Measurements from ENCODE around the gene PUM2. TPM values are rescaled to one million over a fixed set of nuclear protein-coding genes. Genes with fewer than 3 reads are reported as not detected.

PUM2 gene
- total RNA-seq, 1 experiment from 2014 or later, result 105 TPM

DNA sequence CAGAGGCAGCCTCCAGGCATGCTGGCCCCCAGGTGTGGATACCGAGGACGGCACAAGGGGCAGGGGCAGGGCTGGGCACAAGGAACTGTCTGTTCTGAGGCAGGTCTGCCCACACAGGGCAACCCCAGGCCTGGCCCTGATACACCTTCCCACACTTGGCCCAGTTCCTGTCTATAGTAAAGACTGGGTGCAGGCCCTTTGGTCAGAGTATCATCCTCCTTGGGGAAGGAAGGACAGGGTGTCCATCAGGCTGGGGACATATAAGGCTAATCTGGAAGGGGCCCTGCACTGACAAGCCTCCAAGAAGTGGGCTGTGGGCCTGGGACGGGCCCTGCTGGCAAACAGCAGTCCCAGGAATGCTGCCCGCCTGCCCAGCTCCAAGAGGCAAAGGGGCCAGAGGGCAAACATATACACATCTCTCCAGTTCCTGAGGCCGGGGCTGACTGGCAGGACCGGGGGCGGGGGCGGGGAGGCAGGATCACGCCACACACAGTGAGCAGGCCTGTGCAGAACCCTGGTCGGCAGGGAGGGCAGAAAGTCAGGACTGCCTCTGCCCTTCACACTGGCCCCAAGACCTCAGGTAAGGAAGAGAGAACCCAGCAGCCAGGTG lies 144.6 kb downstream of the PUM2 start (continued):
- TF ChIP-seq, protein P1, sequence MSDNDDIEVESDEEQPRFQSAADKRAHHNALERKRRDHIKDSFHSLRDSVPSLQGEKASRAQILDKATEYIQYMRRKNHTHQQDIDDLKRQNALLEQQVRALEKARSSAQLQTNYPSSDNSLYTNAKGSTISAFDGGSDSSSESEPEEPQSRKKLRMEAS (IDR thresholded peaks at IDR 0.05), result no peak
- TF ChIP-seq SRF (IDR thresholded peaks at IDR 0.05; ENCODE audit: low read depth) (no peak), CBX3 (IDR thresholded peaks at IDR 0.05; ENCODE audit: low read depth) (no peak), EGR1 (IDR thresholded peaks at IDR 0.05; ENCODE audit: low read depth) (no peak), RAD21 (IDR thresholded peaks at IDR 0.05; ENCODE audit: low read depth) (no peak), YY1 (IDR thresholded peaks at IDR 0.05; ENCODE audit: extremely low read depth, insufficient replicate concordance, low read depth, low read length) (no peak), TCF7L2 (IDR thresholded peaks at IDR 0.05; ENCODE audit: borderline replicate concordance, extremely low read depth, insufficient read depth, insufficient read length) (no peak), EZH2phosphoT487 (IDR thresholded peaks at IDR 0.05; ENCODE audit: borderline replicate concordance) (no peak)
- TF ChIP-seq, protein P2, sequence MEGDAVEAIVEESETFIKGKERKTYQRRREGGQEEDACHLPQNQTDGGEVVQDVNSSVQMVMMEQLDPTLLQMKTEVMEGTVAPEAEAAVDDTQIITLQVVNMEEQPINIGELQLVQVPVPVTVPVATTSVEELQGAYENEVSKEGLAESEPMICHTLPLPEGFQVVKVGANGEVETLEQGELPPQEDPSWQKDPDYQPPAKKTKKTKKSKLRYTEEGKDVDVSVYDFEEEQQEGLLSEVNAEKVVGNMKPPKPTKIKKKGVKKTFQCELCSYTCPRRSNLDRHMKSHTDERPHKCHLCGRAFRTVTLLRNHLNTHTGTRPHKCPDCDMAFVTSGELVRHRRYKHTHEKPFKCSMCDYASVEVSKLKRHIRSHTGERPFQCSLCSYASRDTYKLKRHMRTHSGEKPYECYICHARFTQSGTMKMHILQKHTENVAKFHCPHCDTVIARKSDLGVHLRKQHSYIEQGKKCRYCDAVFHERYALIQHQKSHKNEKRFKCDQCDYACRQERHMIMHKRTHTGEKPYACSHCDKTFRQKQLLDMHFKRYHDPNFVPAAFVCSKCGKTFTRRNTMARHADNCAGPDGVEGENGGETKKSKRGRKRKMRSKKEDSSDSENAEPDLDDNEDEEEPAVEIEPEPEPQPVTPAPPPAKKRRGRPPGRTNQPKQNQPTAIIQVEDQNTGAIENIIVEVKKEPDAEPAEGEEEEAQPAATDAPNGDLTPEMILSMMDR (IDR thresholded peaks at IDR 0.05 in 2 of 3, conservative IDR thresholded peaks at IDR 0.05 in 1 of 3; ENCODE audit: borderline replicate concordance in 1 of 3, insufficient read depth in 1 of 3, low read depth in 2 of 3, low read length in 2 of 3), result no peak

DNA sequence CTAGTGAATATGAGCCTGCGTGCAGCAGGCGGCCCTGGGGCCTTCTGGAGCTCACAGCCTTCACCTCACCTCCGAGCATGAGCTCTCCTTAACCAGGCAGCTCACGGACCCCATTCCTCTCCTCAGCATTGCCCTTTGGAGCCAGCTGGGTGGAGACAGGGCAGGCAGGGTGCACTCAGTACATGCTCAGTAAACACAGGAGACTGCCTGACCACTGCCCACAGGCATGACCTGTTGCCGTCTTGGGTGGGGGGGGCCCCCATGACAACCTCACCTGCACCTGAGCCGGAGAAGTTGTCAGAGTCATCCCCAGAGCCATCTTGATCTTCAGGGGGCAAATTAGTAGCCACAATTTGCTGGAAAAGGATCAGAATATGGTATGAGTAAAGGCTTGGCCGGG lies 145.6 kb downstream of the PUM2 start:
- H2AFZ ChIP-seq (ENCODE audit: low read depth, low read length, poor library complexity, severe bottlenecking), result no peak overlapping the region
- no TSS peak for BruUV-seq (replicated peaks)
- H3K4me3 ChIP-seq (replicated peaks in 1 of 2; ENCODE audit: low read depth in 1 of 2, low read length in 2 of 2), result no peak overlapping the region
- H3K27ac ChIP-seq (ENCODE audit: low read depth, low read length), result no peak overlapping the region
- H3K27me3 ChIP-seq (ENCODE audit: insufficient read depth, low read length), result no peaks in the 10 kb centered on the region
- no peaks in the 10 kb centered on the region for H3K9me2 ChIP-seq (ENCODE audit: insufficient read depth)
- no peak for TF ChIP-seq CBX3 (IDR thresholded peaks at IDR 0.05; ENCODE audit: low read depth)
- TF ChIP-seq, protein P3, sequence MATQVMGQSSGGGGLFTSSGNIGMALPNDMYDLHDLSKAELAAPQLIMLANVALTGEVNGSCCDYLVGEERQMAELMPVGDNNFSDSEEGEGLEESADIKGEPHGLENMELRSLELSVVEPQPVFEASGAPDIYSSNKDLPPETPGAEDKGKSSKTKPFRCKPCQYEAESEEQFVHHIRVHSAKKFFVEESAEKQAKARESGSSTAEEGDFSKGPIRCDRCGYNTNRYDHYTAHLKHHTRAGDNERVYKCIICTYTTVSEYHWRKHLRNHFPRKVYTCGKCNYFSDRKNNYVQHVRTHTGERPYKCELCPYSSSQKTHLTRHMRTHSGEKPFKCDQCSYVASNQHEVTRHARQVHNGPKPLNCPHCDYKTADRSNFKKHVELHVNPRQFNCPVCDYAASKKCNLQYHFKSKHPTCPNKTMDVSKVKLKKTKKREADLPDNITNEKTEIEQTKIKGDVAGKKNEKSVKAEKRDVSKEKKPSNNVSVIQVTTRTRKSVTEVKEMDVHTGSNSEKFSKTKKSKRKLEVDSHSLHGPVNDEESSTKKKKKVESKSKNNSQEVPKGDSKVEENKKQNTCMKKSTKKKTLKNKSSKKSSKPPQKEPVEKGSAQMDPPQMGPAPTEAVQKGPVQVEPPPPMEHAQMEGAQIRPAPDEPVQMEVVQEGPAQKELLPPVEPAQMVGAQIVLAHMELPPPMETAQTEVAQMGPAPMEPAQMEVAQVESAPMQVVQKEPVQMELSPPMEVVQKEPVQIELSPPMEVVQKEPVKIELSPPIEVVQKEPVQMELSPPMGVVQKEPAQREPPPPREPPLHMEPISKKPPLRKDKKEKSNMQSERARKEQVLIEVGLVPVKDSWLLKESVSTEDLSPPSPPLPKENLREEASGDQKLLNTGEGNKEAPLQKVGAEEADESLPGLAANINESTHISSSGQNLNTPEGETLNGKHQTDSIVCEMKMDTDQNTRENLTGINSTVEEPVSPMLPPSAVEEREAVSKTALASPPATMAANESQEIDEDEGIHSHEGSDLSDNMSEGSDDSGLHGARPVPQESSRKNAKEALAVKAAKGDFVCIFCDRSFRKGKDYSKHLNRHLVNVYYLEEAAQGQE (IDR thresholded peaks at IDR 0.05; ENCODE audit: low read depth), result no peak
- TF ChIP-seq EZH2 (IDR thresholded peaks at IDR 0.05), result no peak
- TF ChIP-seq EZH2phosphoT487 (IDR thresholded peaks at IDR 0.05; ENCODE audit: borderline replicate concordance), result no peak
- no peak for TF ChIP-seq EGR1 (IDR thresholded peaks at IDR 0.05; ENCODE audit: low read depth)
- TF ChIP-seq, protein P2 (IDR thresholded peaks at IDR 0.05 in 2 of 3, conservative IDR thresholded peaks at IDR 0.05 in 1 of 3; ENCODE audit: borderline replicate concordance in 1 of 3, insufficient read depth in 1 of 3, low read depth in 2 of 3, low read length in 2 of 3), result no peak
- no peak for TF ChIP-seq SIN3A (IDR thresholded peaks at IDR 0.05; ENCODE audit: low read depth)
- TF ChIP-seq SRF (IDR thresholded peaks at IDR 0.05; ENCODE audit: low read depth), result no peak
- TF ChIP-seq SP1 (IDR thresholded peaks at IDR 0.05; ENCODE audit: low read depth), result no peak
- TF ChIP-seq ZNF274 (IDR thresholded peaks at IDR 0.05; ENCODE audit: low read depth, low read length), result no peak
- no peak for TF ChIP-seq TCF7L2 (IDR thresholded peaks at IDR 0.05; ENCODE audit: borderline replicate concordance, extremely low read depth, insufficient read depth, insufficient read length)
- TF ChIP-seq FOSL1 (IDR thresholded peaks at IDR 0.05; ENCODE audit: low read depth), result no peak
- TF ChIP-seq ZFX (IDR thresholded peaks at IDR 0.05), result no peak
- intact Hi-C loops (cut with micrococcal nuclease), result no loop called here
- ChIA-PET POLR2A (no interaction called here), RAD21 (ENCODE audit: low non-redundant PET in 1 of 2, low total read pairs in 2 of 2, uncharacterized antibody in 2 of 2, unreplicated experiment in 2 of 2) (no interaction called here), CTCF (no interaction called here)
- no peak overlapping the region for H3K9ac ChIP-seq (ENCODE audit: low read length)
- no peak overlapping the region for H3K4me2 ChIP-seq (ENCODE audit: low read length)
- H3K36me3 ChIP-seq (ENCODE audit: control insufficient read depth in 1 of 2, insufficient read depth in 2 of 2, low read length in 2 of 2), result peaks cover 8% of the 10 kb centered on the region in 2 experiments
- no peaks in the 10 kb centered on the region for H3K79me2 ChIP-seq (ENCODE audit: insufficient read depth, low read length)
- no peaks in the 10 kb centered on the region for H4K20me1 ChIP-seq (ENCODE audit: insufficient read depth)
- H3K4me1 ChIP-seq (ENCODE audit: control insufficient read depth in 1 of 2, insufficient read depth in 2 of 2, low read length in 2 of 2), result no peaks in the 10 kb centered on the region
- H3K9me3 ChIP-seq (ENCODE audit: control insufficient read depth in 1 of 2, insufficient read depth in 1 of 2, low read depth in 1 of 2, low read length in 2 of 2), result no peaks in the 10 kb centered on the region
- no peak for ATAC-seq
- no peak for DNase-seq (ENCODE audit: low read depth, low spot score)

Data from HCT116 (cell line).